HG02642 (cell line): ENCODE data around the gene HYAL1.
A peak's percentile ranks its signal among the peaks of the same experiment; 100 is the strongest.

ENCODE experiments used
- ATAC-seq: cut with Tn5 transposase; IDR thresholded peaks from one replicate; pipeline ENCODE4 v1.9.1; 2021; ENCODE audit warnings: mild to moderate bottlenecking; ENCODE audit not compliant: unreplicated experiment, poor library complexity

The HYAL1 gene

GRCh38 chr3:50303013-50303815 is at the start of gene HYAL1:
TSS of gene HYAL1 (minus strand) at chr3:50303574. CDS start at chr3:50302956, 618 bp downstream.
- ATAC-seq, result no peak

- no peak for ATAC-seq
Measured at GRCh38 chr3:50352781-50353180, 49.4 kb upstream of the HYAL1 start.

- no peak for ATAC-seq
Measured at GRCh38 chr3:50351323-50351697, 47.9 kb upstream of the HYAL1 start.

- ATAC-seq, result peak; percentile 85
Measured at GRCh38 chr3:50350527-50351322, 47.4 kb upstream of the HYAL1 start, which contains the start of the genes CYB561D2 and NPRL2. TSS of gene CYB561D2 (plus strand) at chr3:50350862. CDS start at chr3:50351434, 572 bp downstream. TSS of gene NPRL2 (minus strand) at chr3:50350775. CDS start at chr3:50350652, 123 bp downstream.

GRCh38 chr3:50350213-50350526 is 46.8 kb upstream of the HYAL1 start:
- ATAC-seq, result no peak

GRCh38 chr3:50347187-50347813 is 43.9 kb upstream of the HYAL1 start:
- ATAC-seq, result no peak

GRCh38 chr3:50345586-50346234 is 42.3 kb upstream of the HYAL1 start, which contains the start of gene ZMYND10:
TSS of gene ZMYND10 (minus strand) at chr3:50345732. CDS start at chr3:50345579, 153 bp downstream.
- ATAC-seq, result no peak

- ATAC-seq, result no peak
Measured at GRCh38 chr3:50345008-50345407, 41.6 kb upstream of the HYAL1 start.

- no peak for ATAC-seq
Measured at GRCh38 chr3:50342813-50343633, 39.6 kb upstream of the HYAL1 start.

- ATAC-seq, result no peak
Measured at GRCh38 chr3:50341996-50342650, 38.7 kb upstream of the HYAL1 start.

- no peak for ATAC-seq
Measured at GRCh38 chr3:50341537-50341936, 38.2 kb upstream of the HYAL1 start.

GRCh38 chr3:50340448-50341329 is 37.3 kb upstream of the HYAL1 start, which contains the start of gene RASSF1:
TSS of gene RASSF1 (minus strand) at chr3:50340836. CDS start at chr3:50340805, 31 bp downstream.
- ATAC-seq, result no peak

- ATAC-seq, result no peak
Measured at GRCh38 chr3:50340147-50340447, 36.7 kb upstream of the HYAL1 start.

- ATAC-seq, result no peak
Measured at GRCh38 chr3:50339485-50340146, 36.2 kb upstream of the HYAL1 start.

- no peak for ATAC-seq
Measured at GRCh38 chr3:50338965-50339364, 35.6 kb upstream of the HYAL1 start.

GRCh38 chr3:50337175-50337861 is 33.9 kb upstream of the HYAL1 start:
- peak; percentile 84 for ATAC-seq
